Endometrium (tissue), 2 donors: ENCODE data around the gene ASCC1.
"Not testable (repeated sequence)": the region's sequence is repeated elsewhere in the genome, so short reads cannot be mapped to it uniquely, and the experiment has no call there.

Experiments
- FAIRE-seq: peaks from 2 replicates; lab custom pipeline; 2012; peaks lifted over from hg19 to GRCh38; lab: Jason Lieb, UNC
- donor health status: control.
- donor health status: control.

Gene ASCC1, protein sequence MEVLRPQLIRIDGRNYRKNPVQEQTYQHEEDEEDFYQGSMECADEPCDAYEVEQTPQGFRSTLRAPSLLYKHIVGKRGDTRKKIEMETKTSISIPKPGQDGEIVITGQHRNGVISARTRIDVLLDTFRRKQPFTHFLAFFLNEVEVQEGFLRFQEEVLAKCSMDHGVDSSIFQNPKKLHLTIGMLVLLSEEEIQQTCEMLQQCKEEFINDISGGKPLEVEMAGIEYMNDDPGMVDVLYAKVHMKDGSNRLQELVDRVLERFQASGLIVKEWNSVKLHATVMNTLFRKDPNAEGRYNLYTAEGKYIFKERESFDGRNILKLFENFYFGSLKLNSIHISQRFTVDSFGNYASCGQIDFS

DNA sequence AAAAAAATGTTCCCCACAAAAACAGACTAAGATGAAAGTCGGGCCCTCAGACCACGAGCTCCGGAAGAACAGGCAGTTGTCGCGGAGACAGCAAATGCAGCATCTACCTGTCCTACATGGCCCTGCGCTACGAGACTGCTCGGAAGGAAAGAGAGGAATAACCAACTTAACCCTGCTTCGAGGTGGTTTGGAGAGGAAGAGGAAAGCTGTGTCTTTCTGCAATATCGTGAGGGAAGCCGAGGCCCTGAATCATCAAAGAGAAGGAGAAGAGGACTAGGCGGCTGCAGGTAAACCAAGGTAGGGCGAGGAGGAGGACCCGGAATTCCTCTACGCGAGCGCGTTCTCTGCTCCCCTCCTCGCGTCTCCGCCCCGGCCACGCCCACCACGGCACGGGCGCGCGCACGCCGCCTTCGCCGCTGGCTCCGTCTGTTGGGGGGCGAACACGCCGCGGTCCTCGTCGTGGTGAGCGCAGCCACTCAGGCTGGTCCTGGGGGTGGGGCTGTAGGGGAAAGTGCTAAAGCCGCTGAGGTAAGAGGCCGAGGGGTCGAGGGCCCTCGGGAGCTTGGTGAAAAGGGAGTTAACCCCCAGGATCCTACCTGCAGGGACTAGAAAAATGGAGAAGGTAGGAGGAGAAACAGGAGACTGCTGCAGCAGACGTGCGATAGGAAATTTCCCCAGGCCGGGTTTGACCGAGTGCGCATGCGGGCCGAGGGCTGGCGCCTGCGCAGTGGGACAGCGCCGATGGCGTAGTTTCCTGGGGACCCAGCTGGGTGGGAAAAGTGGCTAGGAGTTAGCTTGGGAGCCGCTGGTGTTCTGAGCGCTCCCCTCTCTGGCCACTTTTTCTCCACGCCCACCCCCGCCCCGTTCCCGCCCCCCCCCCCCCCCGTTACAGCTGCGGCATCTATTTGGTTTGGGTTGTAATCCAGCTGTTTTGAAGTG lies at the start of gene ASCC1, which contains the start of gene ANAPC16:
Gene ASCC1, minus strand, starts transcription at position 666 of the 939 bp plus-strand sequence. CDS start 2,978 bp downstream, outside the sequence.
Gene ANAPC16, plus strand, starts transcription at position 402 of the 939 bp plus-strand sequence. CDS start 7,903 bp downstream, outside the sequence.
- FAIRE-seq: no peak

DNA sequence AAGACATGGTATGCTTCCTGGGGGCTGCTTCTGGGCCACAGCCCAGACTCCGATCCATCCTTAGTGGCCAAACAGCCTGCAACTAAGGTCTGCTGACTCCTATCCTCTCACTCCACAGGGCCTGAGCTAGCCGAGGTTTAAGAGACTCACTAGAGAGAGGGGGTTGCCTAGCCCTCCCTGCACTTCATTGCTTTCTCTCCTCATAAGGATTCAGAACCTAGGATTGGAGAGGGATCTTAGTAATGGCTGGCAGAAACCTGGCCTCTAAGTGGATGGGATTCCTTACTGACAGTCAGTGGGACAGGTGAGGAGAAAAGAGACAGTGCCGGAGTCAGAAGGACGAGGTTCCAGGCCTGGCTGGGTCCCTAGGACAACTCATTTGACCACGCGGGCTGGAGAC lies 49.4 kb upstream of the ASCC1 start:
- no peak for FAIRE-seq

DNA sequence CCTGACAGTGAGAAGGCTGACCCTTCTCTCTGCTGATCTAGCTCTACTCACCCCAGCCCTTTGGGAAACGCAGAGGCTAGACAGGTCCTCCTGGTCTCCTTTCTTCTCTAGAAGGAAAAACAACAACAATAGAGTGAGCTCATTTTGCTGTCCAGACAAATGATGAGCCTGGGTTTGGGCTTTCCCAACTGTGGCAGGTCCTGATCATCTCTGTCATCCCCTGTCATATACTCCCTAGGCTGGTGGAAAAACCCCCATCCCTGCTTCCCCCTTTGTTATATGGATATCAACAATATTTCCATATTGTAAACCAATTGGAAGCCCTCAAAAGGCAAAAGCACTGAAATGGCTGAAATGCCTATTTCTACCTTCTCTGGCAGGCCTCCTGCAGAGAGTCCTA lies 48.5 kb upstream of the ASCC1 start:
- FAIRE-seq: no peak

DNA sequence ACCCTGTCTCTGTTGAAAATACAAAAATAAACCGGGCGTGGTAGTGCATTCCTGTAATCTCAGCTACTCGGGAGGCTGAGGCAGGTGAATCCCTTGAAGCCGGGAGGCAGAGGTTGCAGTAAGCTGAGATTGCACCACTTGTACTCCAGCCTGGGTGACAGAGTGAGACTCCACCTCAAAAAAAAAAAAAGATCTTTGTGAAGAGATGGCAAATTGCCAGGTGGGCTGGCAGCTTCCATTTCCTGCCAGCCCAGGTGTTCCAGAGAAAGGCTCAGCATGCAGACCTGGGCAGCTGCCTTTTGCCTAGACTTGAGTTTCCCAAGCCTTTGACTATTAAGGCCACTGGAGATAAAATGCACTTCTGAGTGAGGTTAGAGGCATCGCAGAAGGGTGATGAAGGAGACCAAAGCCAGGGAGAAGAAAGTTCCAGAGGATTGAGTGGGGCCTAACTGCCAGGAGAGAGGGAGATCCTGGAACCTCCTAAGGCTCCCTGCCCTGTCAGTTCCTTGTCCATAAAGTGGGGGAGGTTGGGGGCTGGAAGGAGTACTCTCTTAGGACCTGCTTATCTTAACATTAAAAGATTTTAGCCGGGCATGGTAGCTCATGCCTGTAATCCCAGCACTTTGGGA lies 47.7 kb upstream of the ASCC1 start:
- FAIRE-seq: no peak

DNA sequence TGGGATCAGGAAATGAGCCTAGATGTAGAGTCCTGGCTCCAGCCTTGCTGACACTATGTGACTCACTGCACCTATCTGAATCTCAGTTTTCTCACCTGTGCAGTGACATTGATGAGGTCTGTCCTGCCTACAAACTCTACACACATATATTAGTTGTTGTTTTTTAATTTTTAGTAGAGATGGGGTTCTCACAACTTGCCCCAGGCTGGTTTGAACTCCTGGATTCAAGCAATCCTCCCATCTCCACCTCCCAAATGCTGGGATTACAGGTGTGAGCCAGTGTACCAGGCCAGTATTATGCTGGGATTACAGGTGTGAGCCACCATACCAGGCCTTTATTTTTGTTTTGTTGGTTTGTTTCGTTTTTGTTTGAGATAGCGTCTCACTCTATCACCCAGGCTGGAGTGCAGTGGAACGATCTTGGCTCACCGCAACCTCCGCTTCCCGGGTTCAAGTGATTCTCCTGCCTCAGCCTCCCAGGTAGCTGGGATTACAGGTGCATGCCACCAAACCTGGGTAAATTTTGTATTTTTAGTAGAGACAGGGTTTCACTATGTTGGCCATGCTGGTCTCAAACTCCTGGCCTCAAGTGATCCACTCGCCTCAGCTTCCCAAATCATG lies 45.8 kb upstream of the ASCC1 start:
- FAIRE-seq: no peak

DNA sequence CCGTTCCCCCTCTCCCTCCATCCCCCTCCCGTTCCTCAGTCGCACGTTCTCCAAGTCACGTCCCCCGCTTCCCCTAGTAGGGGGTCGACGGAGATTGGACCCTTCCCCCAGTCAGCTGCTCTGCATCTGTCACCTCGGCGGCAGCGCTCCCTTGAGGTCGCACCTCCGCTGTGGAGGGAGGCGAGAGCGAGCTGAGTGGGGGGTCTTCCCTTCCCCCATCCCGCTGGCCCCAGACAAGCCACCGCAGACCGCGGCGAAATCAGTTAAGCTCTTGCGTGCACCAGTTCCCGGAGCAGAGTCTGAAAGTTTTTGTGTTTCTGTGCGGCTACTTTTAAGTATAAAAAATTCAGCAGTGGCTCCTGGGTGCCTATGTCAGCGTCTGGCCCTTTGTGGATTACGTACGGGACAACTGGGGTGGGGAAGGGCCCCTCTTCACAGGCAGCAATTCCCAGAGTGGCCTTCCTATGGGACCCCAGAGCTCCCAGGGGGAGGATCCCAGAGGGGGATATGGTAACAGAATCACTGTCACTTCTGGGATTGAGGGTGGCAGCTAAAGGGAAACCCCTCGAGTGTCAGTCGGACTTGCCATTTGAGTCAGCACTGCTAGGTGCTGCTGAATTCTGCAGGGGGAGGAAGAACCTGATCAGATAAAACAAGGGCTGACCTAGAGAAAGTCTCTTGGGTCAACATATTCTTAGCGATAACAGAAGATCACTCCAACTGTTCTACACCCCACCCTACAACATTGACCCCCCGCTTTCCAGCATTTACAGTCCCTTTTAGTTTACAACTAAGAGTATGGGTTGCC lies 45.1 kb upstream of the ASCC1 start:
- FAIRE-seq: no peak

DNA sequence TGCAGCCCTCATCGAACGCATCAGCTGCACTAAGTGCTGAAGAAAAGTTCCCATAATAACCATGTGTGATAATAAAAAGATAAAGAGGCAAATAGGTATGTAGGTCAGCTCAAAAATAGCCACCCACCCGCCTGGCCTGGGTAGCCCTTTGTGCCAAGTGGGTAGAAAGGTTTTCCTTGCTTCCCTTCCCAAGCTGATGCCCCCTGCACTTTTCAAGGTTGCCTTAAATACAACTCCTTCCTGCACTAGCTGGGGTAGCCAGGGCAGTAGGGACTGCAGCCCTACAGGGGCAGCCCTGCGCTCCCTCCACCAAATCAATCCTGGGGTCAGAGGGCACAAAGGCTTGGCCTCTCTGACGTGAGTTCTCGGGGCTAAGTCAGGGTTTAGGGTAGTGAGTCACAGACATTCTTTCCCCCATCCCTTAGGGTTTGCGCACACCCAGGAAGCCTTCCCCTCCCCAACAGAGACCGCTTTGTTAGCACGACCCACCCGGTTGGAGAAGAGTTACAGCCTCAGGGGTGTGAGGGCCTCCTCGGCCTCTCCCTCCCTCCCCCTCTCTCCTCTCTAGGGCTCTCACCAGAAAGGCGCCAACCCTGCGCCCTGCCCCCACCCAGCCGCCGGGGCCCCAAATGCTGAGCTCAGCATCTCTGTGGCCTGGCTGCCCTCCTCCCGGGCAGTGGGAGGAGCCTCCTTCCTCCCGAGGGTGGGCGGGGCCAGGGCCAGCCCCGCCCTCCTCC lies 44.3 kb upstream of the ASCC1 start:
- no peak for FAIRE-seq

DNA sequence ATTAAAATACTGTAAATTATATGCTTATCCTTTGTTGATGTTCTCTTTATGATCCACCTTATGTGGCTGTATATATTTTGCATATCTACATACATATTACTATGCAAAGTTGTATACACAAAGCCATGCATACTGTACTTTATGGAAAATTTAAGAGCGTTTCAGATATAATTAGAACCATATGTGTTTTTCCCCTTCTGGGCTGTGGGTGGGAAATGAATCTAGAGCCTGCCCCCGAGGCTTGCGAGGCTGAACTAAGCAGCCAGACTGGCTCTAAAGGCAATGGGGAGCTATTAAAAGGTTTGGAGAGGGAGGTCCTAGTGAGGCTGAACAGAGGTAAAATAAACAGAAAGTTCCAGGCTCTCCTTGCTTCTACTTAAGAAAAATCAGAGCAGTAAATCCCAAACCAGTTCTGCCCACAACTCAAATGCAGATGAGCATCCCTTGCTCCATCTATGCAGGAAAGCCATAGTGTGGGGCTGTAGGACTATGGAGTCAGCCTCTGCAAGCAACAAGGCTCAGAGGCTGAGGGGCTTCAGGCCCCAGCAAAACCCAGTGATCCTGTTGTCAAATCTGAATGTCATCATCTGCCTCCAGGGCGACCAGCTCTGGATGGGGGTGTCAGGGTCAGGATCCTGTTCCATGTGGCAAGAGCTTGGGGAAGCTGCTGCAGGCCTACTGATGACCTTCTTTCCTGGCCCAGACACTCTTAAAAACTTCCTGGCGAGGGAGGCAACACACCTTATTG lies 43.6 kb upstream of the ASCC1 start:
- peak; percentile 4 for FAIRE-seq

DNA sequence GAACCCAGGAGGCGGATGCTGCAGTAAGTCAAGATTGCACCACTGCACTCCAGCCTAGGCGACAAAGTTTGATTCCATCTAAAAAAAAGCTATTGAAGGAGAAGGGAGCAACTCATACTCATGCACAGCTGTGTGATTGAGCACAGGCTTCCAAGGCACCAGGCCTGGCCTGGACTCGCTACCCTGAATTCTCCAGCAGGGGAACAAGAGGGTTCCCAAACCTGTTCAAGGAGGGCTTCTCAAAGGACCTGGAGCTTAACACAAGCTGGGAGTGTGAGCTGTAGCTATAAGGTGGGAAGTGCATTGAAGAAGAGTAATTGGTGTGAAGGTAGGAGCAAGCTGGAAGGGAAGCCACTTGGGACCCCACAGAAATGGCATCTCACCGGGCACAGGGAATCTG lies 42.5 kb upstream of the ASCC1 start:
- no peak for FAIRE-seq

DNA sequence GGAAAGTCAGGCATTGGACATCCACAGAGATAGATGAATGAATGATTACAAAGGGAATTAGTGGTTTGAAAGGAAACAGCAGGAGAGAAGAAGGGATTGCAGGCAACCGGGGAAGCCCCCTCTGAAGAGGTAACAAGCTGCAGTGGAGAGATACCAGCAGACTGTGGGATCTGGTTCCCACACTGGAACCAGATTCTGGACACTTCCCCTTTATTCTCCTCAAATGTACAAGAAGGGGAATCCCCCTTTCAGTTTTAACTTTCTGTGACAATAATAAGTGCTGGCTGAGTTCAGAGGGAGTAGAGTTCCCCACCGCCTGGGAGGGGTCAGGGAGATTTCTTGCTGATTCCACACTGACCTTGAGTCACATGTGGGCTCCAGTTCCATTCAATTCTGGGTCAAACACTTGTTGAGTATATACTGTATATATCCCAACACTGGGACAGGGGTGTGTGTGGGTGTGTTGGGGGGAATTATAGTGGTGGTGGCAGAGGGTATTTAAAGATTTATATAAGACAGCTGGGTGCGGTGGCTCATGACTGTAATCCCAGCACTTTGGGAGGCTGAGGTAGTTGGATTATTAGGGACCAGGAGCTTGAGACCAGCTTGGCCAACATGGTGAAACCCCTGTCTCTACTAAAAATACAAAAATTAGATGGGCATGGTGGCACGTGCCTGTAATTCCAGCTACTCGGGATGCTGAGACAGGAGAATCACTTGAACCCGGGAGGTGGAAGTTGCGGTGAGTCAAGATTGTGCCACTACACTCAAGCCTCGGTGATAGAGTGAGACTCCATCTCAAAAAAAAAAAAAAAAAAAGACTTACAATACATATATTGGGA lies 41.2 kb upstream of the ASCC1 start:
- FAIRE-seq: no peak

DNA sequence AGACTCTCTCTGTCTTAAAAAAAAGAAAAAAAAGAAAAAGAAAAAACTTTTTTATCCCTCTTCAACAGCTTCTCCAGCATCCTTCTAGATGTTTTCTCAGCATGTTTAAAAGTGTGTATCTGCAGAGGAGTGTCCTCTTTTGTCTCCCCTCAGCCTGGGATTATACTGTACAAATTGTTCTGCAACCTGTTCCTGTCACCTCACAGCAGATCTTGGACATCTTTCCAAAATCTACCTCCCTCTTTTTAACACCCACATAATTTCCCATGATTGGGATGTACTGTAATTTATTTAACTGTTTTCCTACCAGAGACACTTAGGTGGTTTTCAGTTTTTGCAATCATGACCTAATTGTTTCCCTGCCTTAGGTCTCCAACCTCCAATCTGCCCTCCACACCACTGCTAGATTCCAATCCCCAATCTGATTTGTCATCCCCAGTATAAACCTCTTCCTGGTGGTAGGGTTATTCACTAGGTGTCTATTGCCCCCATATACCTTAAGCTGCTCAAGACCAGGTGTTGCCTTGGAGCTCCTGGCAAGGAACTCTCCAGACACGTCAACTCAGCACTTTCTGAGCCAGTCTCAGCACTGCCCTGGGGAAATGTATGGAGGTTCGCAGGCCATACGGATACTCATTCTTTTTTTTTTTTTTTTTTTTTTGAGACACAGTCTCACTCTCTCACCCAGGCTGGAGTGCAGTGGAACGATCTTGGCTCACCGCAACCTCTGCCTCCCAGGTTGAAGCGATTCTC lies 40.1 kb upstream of the ASCC1 start:
- no peak for FAIRE-seq

DNA sequence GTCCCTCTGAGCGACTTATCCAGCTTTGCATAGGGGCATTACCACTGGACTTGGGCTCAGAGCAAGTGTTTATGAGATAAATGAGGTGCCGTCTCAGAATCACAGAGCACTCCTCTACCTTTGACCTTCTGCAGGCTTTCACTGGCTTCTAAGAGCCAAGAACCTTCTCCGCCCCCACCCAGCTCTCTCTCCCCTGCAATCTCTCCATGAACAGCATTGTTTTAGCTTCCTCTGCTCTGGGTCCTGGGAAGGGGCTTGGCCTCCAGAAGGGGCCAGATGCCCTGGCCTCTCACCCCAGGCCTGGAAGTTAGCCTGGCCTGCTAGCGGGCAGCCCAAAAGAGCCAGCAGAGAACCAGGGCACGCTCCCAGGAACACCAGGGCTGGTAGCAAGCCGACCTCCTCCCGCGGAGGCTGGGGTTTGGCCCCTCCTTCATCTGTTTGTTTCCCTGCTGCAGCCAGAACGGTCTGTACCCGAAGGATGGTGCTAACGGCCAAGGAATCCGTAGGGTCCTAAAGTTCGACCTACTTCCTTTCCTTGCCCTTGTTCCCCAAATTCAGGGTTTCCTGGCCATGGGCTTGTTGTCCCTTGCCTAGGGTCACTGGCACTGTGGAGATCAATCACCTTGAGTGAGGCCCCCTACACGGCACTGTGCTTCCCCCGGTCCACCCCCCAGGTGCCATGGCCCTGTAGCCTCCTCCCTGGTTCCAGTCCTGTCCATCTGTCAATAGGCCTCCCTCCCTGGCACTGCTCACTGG lies 38.9 kb upstream of the ASCC1 start:
- no peak for FAIRE-seq

DNA sequence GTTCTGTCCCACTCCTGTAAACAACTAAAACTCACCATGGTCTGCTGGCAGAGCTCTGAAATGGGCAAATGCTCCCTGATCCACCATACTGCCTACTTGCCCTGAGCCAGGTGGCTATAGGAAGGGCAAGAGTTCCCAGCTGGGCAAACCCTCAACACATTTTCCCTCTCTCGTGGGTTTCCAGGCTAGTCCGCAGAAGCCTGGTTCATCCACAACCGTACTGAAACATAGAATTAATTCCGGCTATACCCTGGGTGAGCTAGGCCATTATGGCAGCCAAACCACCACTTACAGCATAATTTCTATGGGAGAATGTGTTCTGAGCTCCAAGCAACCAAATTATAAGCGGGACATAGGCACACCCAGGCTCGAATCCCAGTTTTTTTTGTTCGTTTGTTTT lies 37.5 kb upstream of the ASCC1 start:
- FAIRE-seq: no peak

DNA sequence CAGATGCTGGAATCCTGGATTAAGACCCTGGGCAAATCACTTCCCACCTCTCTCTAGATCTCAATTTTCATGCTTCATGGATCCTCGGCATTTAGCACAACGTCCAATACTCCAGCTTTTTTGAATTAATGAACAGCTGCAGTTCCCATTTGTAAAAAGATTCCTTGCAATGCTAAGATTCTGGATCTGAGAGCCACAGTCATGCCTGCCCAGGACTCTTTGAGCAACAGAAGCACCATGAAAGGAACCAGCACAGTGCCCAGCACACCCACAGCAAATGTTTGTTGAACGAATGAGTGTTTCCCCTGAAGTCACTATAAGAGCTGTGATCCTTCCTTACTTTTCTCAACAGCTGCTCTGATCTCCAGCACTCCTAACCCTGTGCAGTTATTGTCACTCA lies 36.9 kb upstream of the ASCC1 start:
- no peak for FAIRE-seq

DNA sequence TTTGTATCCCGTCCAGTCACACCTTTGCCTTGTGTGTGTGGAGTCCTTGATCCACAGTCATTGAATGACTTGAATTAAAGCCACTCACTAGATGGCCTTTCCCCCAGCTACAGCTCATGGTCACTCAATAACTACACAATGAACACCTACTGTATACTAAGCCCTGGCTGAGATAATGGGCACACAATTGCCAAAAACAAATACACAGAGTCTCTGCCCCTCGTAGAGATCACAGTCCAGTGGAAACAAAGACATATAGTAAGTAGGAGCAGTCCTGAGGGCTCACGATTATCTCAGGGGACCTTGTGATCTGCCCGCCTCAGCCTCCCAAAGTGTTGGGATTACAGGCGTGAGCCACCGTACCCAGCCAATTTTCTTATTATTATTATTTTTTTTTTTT lies 35.6 kb upstream of the ASCC1 start:
- FAIRE-seq: no peak

DNA sequence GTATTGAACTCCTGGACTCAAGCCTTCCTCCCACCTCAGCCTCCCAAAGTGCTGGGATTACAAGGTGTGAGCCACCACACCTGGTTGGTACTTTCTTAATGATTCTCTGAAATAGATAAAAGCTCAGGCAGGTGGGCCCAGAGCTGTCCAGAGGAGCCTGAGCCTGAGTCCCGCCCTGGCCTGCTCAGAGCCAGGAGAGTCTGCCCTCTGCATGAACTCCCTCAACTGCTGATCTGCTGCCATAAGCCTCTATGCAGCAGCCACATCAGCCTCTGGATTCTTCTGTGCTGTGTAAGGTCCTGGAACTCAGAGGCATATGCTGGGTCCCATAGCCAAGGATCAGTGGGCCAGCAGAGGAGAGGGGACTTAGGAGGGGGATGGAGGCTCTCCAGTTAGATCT lies 34.6 kb upstream of the ASCC1 start:
- FAIRE-seq: no peak

DNA sequence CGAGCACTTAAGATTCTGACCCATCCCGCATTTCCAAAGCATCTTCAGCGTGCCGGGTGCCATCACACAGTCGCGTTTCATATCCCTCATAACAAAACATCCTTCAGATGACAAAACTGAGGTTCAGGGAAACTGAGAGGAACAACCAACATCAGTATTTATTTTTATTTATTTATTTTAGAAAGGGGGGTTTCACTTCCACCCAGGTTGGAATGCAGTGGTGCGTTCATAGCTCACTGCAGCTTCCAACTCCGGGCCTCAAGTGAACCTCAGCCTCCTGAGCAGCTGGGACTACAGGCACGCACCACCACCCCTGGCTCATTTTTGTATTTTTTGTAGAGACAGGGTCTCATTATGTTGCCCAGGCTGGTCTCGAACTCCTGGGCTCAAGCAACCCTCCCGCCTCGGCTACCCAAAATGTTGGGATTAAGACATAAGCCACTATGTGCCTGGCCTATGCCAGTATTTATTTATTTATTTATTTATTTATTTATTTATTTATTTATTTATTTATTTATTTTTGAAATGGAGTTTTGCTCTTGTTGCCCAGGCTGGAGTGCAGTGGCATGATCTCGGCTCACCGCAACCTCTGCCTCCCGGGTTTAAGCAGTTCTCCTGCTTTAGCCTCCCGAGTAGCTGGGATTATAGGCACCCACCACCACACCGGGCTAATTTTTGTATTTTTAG lies 33.2 kb upstream of the ASCC1 start:
- FAIRE-seq: not testable (repeated sequence)
